Amniotic stem cell (primary cell): Measurements from ENCODE around the gene CRELD2.

Experiments
- DNase-seq: peaks from one replicate; lab custom pipeline; 2025; lab: John Stamatoyannopoulos, UW

The CRELD2 gene

GRCh38 chr22:49946612-49947295 lies 28.3 kb downstream of the CRELD2 start:
- no peak for DNase-seq

GRCh38 chr22:49947296-49947622 lies 28.8 kb downstream of the CRELD2 start:
- no peak for DNase-seq

GRCh38 chr22:49948116-49948957 lies 29.9 kb downstream of the CRELD2 start:
- DNase-seq, result no peak

- no peak for DNase-seq
Observed at GRCh38 chr22:49948958-49949913, 30.8 kb downstream of the CRELD2 start.

GRCh38 chr22:49949914-49950292 lies 31.5 kb downstream of the CRELD2 start:
- no peak for DNase-seq

- no peak for DNase-seq
Observed at GRCh38 chr22:49950396-49950994, 32.1 kb downstream of the CRELD2 start.

GRCh38 chr22:49951000-49951677 lies 32.7 kb downstream of the CRELD2 start:
- no peak for DNase-seq

- DNase-seq, result no peak
Observed at GRCh38 chr22:49951678-49951985, 33.2 kb downstream of the CRELD2 start.

- DNase-seq, result no peak
Observed at GRCh38 chr22:49951986-49952896, 33.8 kb downstream of the CRELD2 start.

- DNase-seq, result no peak
Observed at GRCh38 chr22:49953027-49953679, 34.7 kb downstream of the CRELD2 start.

- no peak for DNase-seq
Observed at GRCh38 chr22:49953680-49954344, 35.4 kb downstream of the CRELD2 start.

- DNase-seq, result no peak
Observed at GRCh38 chr22:49954354-49954753, 35.9 kb downstream of the CRELD2 start.

- no peak for DNase-seq
Observed at GRCh38 chr22:49954991-49955580, 36.7 kb downstream of the CRELD2 start.

- no peak for DNase-seq
Observed at GRCh38 chr22:49955581-49956417, 37.4 kb downstream of the CRELD2 start.

- no peak for DNase-seq
Observed at GRCh38 chr22:49956418-49956770, 38.0 kb downstream of the CRELD2 start.

- no peak for DNase-seq
Observed at GRCh38 chr22:49956914-49957825, 38.7 kb downstream of the CRELD2 start.

GRCh38 chr22:49957826-49958365 lies 39.5 kb downstream of the CRELD2 start:
- no peak for DNase-seq
